GM23338 (cell line): ENCODE results near the gene IRGC. TPM values are rescaled to one million over a fixed set of nuclear protein-coding genes. Genes with fewer than 3 reads are reported as not detected.

Source experiments
- ATAC-seq: fragments of 200-7000 bp; cut with Tn5 transposase; 3 replicates; pipeline ENCODE4 v1.9.1; 2020
- DNase-seq: peaks from one replicate; pipeline ENCODE4 v3.0.0-alpha.2; 2015; ENCODE audit warnings: low spot score
- H2AFZ ChIP-seq: fragments of 200-600 bp; sonication (generic); 2 replicates; pipeline ENCODE4 v1.8.0; 2016; ENCODE audit warnings: antibody characterized with exemption, mild to moderate bottlenecking, moderate library complexity
- H3F3A ChIP-seq: fragments of 200-600 bp; sonication (generic); replicated peaks from 2 replicates; pipeline ENCODE4 v1.8.0; 2017; ENCODE audit warnings: antibody characterized with exemption, mixed run types, low read depth
- H3K27ac ChIP-seq: fragments of 200-600 bp; sonication (generic); 2 replicates; pipeline ENCODE4 v1.6.1; 2016; ENCODE audit warnings: low read depth
- H3K27me3 ChIP-seq: fragments of 200-600 bp; sonication (generic); 2 replicates; pipeline ENCODE4 v1.8.0; 2016; ENCODE audit warnings: mild to moderate bottlenecking, mixed run types, moderate library complexity; ENCODE audit not compliant: insufficient read depth
- H3K36me3 ChIP-seq: fragments of 200-600 bp; sonication (generic); 2 replicates; pipeline ENCODE4 v1.8.0; 2016; ENCODE audit warnings: mild to moderate bottlenecking; ENCODE audit not compliant: insufficient read depth
- H3K4me1 ChIP-seq: fragments of 200-600 bp; sonication (generic); 2 replicates; pipeline ENCODE4 v1.8.0; 2016; ENCODE audit warnings: mild to moderate bottlenecking, moderate library complexity; ENCODE audit not compliant: insufficient read depth
- H3K4me2 ChIP-seq: fragments of 200-600 bp; sonication (generic); 2 replicates; pipeline ENCODE4 v1.7.1; 2017; ENCODE audit warnings: mixed run types
- H3K4me3 ChIP-seq: fragments of 200-600 bp; sonication (generic); 2 replicates; pipeline ENCODE4 v1.6.1; 2016; ENCODE audit warnings: mixed run types
- H3K79me2 ChIP-seq: fragments of 200-600 bp; sonication (generic); replicated peaks from 2 replicates; pipeline ENCODE4 v1.8.0; 2017; ENCODE audit warnings: mild to moderate bottlenecking; ENCODE audit not compliant: insufficient read depth
- H3K9me2 ChIP-seq: fragments of 200-600 bp; sonication (generic); 2 replicates; pipeline ENCODE4 v1.8.0; 2017; ENCODE audit not compliant: insufficient read depth
- H4K20me1 ChIP-seq: fragments of 200-600 bp; sonication (generic); replicated peaks from 2 replicates; pipeline ENCODE4 v1.8.0; 2017; ENCODE audit warnings: mild to moderate bottlenecking; ENCODE audit not compliant: insufficient read depth
- H3K27ac Mint-ChIP-seq: 2 replicates; pipeline ENCODE4 v1.8.0; 2020; ENCODE audit warnings: inconsistent platforms, mild to moderate bottlenecking, moderate library complexity, mixed read lengths
- H3K27me3 Mint-ChIP-seq: 3 replicates; pipeline ENCODE4 v1.8.0; 2022; ENCODE audit warnings: low read depth, mild to moderate bottlenecking, moderate library complexity, mixed read lengths, inconsistent platforms; ENCODE audit not compliant: insufficient read depth, poor library complexity
- H3K36me3 Mint-ChIP-seq: 3 replicates; pipeline ENCODE4 v1.8.0; 2021; ENCODE audit warnings: low read depth, mild to moderate bottlenecking, inconsistent platforms, moderate library complexity, mixed read lengths
- H3K4me1 Mint-ChIP-seq: 3 replicates; pipeline ENCODE4 v1.8.0; 2020; ENCODE audit warnings: mild to moderate bottlenecking, inconsistent platforms, mixed read lengths
- H3K4me3 Mint-ChIP-seq: 3 replicates; pipeline ENCODE4 v1.8.0; 2021; ENCODE audit warnings: moderate library complexity, mild to moderate bottlenecking, inconsistent platforms, mixed read lengths
- H3K9me3 Mint-ChIP-seq: 3 replicates; pipeline ENCODE4 v1.8.0; 2020; ENCODE audit warnings: moderate library complexity, mild to moderate bottlenecking, inconsistent platforms, mixed read lengths
- CREB1 ChIP-seq: fragments of 250-450 bp; sonication (Bioruptor Pico); IDR thresholded peaks from 2 replicates; pipeline ENCODE4 v1.5.0; 2020; ENCODE audit warnings: low read depth, mild to moderate bottlenecking, moderate library complexity
- CTCF ChIP-seq, 2 experiments: fragments of 200-600 bp in 1 of 2; sonication (generic) in 1 of 2; conservative IDR thresholded peaks; 2 replicates each; pipeline versions ENCODE4 v1.5.1 to v1.6.1; 2016 to 2017; ENCODE audit warnings: antibody characterized with exemption in 2 of 2, low read depth in 2 of 2, mild to moderate bottlenecking in 2 of 2, moderate library complexity in 1 of 2
- EZH2 ChIP-seq: fragments of 200-600 bp; sonication (generic); IDR thresholded peaks from one replicate; pipeline ENCODE4 v1.8.0; 2017; ENCODE audit warnings: antibody characterized with exemption, mild to moderate bottlenecking, low read depth; ENCODE audit not compliant: unreplicated experiment
- EZH2phosphoT487 ChIP-seq: fragments of 200-600 bp; sonication (generic); IDR thresholded peaks from one replicate; pipeline ENCODE4 v1.8.1; 2018; ENCODE audit warnings: antibody characterized with exemption; ENCODE audit not compliant: unreplicated experiment
- JUNB ChIP-seq: IDR thresholded peaks from one replicate; pipeline ENCODE4 v1.6.1; 2016; ENCODE audit warnings: antibody characterized with exemption; ENCODE audit not compliant: unreplicated experiment
- NANOG ChIP-seq: IDR thresholded peaks from 2 replicates; pipeline ENCODE4 v1.6.1; 2016; ENCODE audit warnings: antibody characterized with exemption, borderline replicate concordance
- POLR2AphosphoS5 ChIP-seq: IDR thresholded peaks from 2 replicates; pipeline ENCODE4 v1.6.1; 2016; ENCODE audit warnings: antibody characterized with exemption, low read depth
- REST ChIP-seq: IDR thresholded peaks from one replicate; pipeline ENCODE4 v1.6.1; 2018; ENCODE audit warnings: antibody characterized with exemption; ENCODE audit not compliant: unreplicated experiment
- STAT1 ChIP-seq: IDR thresholded peaks from one replicate; pipeline ENCODE4 v1.6.1; 2016; ENCODE audit warnings: antibody characterized with exemption; ENCODE audit not compliant: unreplicated experiment
- ZNF114 ChIP-seq: fragments of 250-450 bp; sonication (Bioruptor Pico); IDR thresholded peaks from 2 replicates; pipeline ENCODE4 v1.5.0; 2020; ENCODE audit warnings: mild to moderate bottlenecking, moderate library complexity
- ZNF331 ChIP-seq: fragments of 250-450 bp; sonication (Bioruptor Pico); IDR thresholded peaks from 2 replicates; pipeline ENCODE4 v1.5.0; 2020; ENCODE audit warnings: low read depth, mild to moderate bottlenecking, moderate library complexity
- polyA plus RNA-seq: library from polyadenylated mRNA; unstranded; fragments of >200 nt; fragmentation: Nextera tagmentation; extraction: Ambion mirVana; gene quantifications from 2 replicates; pipeline ENCODE4 v1.2.1, GENCODE V29; 2016
- total RNA-seq: library from RNA; depleted of rRNA; stranded (reverse); fragments of >200 nt; shearing (Covaris generic); gene quantifications from 2 replicates; pipeline ENCODE4 v1.2.3, GENCODE V29; 2014
- TF ChIP-seq, protein P1 (sequence below): IDR thresholded peaks from 2 replicates; pipeline ENCODE4 v1.6.1; 2016; ENCODE audit warnings: antibody characterized with exemption
- TF ChIP-seq, protein P2 (sequence below): fragments of 250-450 bp; sonication (Bioruptor Pico); IDR thresholded peaks from 2 replicates; pipeline ENCODE4 v1.5.0; 2020; ENCODE audit warnings: mild to moderate bottlenecking, moderate library complexity

Gene IRGC
- total and polyA plus RNA-seq, 2 experiments from 2014 or later = not detected

GRCh38 chr19:43682824-43683661 is 32.8 kb upstream of the IRGC start:
- peak overlapping the region; percentile 38; the same call in 1 of the 2 replicates for H2AFZ ChIP-seq
- no peak for ATAC-seq
- no peaks in the 10 kb centered on the region for H3K36me3 Mint-ChIP-seq

More at GRCh38 chr19:43682824-43683661, 32.8 kb upstream of the IRGC start:
- no peaks in the 10 kb centered on the region; the same call in 2 of the 3 replicates for H3K4me1 Mint-ChIP-seq
- no peaks in the 10 kb centered on the region for H3K79me2 ChIP-seq
- no peaks in the 10 kb centered on the region for H3K4me1 ChIP-seq
- H3K9me3 Mint-ChIP-seq = no peaks in the 10 kb centered on the region; the same call in 2 of the 3 replicates
- no peak for DNase-seq
- no peaks in the 10 kb centered on the region for H3K9me2 ChIP-seq
- H3F3A ChIP-seq = no peaks in the 10 kb centered on the region
- no peaks in the 10 kb centered on the region for H3K27me3 ChIP-seq
- no peak overlapping the region for H3K4me3 Mint-ChIP-seq
- no peak overlapping the region for H3K27ac Mint-ChIP-seq
- no peak overlapping the region for H3K27ac ChIP-seq
- no peaks in the 10 kb centered on the region for H3K36me3 ChIP-seq
- TF ChIP-seq, protein P1, sequence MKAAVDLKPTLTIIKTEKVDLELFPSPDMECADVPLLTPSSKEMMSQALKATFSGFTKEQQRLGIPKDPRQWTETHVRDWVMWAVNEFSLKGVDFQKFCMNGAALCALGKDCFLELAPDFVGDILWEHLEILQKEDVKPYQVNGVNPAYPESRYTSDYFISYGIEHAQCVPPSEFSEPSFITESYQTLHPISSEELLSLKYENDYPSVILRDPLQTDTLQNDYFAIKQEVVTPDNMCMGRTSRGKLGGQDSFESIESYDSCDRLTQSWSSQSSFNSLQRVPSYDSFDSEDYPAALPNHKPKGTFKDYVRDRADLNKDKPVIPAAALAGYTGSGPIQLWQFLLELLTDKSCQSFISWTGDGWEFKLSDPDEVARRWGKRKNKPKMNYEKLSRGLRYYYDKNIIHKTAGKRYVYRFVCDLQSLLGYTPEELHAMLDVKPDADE = no peak
- TF ChIP-seq STAT1 = no peak
- no peak for TF ChIP-seq ZNF331 (CRISPR knock-in tag)
- TF ChIP-seq POLR2AphosphoS5 = no peak
- TF ChIP-seq CREB1 = no peak
- no peak for TF ChIP-seq EZH2phosphoT487
- no peak for TF ChIP-seq EZH2
- TF ChIP-seq JUNB = no peak
- TF ChIP-seq NANOG = no peak
- TF ChIP-seq, protein P2, sequence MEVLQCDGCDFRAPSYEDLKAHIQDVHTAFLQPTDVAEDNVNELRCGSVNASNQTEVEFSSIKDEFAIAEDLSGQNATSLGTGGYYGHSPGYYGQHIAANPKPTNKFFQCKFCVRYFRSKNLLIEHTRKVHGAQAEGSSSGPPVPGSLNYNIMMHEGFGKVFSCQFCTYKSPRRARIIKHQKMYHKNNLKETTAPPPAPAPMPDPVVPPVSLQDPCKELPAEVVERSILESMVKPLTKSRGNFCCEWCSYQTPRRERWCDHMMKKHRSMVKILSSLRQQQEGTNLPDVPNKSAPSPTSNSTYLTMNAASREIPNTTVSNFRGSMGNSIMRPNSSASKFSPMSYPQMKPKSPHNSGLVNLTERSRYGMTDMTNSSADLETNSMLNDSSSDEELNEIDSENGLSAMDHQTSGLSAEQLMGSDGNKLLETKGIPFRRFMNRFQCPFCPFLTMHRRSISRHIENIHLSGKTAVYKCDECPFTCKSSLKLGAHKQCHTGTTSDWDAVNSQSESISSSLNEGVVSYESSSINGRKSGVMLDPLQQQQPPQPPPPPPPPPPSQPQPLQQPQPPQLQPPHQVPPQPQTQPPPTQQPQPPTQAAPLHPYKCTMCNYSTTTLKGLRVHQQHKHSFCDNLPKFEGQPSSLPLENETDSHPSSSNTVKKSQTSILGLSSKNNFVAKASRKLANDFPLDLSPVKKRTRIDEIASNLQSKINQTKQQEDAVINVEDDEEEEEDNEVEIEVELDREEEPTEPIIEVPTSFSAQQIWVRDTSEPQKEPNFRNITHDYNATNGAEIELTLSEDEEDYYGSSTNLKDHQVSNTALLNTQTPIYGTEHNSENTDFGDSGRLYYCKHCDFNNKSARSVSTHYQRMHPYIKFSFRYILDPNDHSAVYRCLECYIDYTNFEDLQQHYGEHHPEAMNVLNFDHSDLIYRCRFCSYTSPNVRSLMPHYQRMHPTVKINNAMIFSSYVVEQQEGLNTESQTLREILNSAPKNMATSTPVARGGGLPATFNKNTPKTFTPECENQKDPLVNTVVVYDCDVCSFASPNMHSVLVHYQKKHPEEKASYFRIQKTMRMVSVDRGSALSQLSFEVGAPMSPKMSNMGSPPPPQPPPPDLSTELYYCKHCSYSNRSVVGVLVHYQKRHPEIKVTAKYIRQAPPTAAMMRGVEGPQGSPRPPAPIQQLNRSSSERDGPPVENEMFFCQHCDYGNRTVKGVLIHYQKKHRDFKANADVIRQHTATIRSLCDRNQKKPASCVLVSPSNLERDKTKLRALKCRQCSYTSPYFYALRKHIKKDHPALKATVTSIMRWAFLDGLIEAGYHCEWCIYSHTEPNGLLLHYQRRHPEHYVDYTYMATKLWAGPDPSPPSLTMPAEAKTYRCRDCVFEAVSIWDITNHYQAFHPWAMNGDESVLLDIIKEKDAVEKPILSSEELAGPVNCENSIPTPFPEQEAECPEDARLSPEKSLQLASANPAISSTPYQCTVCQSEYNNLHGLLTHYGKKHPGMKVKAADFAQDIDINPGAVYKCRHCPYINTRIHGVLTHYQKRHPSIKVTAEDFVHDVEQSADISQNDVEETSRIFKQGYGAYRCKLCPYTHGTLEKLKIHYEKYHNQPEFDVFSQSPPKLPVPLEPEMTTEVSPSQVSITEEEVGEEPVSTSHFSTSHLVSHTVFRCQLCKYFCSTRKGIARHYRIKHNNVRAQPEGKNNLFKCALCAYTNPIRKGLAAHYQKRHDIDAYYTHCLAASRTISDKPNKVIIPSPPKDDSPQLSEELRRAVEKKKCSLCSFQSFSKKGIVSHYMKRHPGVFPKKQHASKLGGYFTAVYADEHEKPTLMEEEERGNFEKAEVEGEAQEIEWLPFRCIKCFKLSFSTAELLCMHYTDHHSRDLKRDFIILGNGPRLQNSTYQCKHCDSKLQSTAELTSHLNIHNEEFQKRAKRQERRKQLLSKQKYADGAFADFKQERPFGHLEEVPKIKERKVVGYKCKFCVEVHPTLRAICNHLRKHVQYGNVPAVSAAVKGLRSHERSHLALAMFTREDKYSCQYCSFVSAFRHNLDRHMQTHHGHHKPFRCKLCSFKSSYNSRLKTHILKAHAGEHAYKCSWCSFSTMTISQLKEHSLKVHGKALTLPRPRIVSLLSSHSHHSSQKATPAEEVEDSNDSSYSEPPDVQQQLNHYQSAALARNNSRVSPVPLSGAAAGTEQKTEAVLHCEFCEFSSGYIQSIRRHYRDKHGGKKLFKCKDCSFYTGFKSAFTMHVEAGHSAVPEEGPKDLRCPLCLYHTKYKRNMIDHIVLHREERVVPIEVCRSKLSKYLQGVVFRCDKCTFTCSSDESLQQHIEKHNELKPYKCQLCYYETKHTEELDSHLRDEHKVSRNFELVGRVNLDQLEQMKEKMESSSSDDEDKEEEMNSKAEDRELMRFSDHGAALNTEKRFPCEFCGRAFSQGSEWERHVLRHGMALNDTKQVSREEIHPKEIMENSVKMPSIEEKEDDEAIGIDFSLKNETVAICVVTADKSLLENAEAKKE (CRISPR knock-in tag) = no peak
- TF ChIP-seq CTCF (conservative IDR thresholded peaks at IDR 0.05; ENCODE audit: low read depth in 2 of 2) = no peak
- no peak for TF ChIP-seq REST
- TF ChIP-seq ZNF114 (CRISPR knock-in tag) = no peak
- H4K20me1 ChIP-seq = no peaks in the 10 kb centered on the region
- no peak overlapping the region for H3K4me2 ChIP-seq
- peaks cover 6% of the 10 kb centered on the region for H3K27me3 Mint-ChIP-seq
- no peak overlapping the region for H3K4me3 ChIP-seq
